ENCODE measurements around the gene LRRC45.

GRCh38 chr17:82041144-82041814 is 18.2 kb downstream of the LRRC45 start:
- TF ChIP-seq CTCF (conservative IDR thresholded peaks at IDR 0.05 in 1 of 2, IDR thresholded peaks at IDR 0.05 in 1 of 2; ENCODE audit: low read depth in 1 of 2, low read length in 2 of 2) = no peak
- no peak for TF ChIP-seq EZH2 (IDR thresholded peaks at IDR 0.05; ENCODE audit: low read length, missing control alignments)
